ENCODE data around the gene KHDC4.

The KHDC4 gene

GRCh38 chr1:155888481-155888880 lies 45.7 kb downstream of the KHDC4 start:
- H2AFZ ChIP-seq (ENCODE audit: low read length): no peak overlapping the region
- H3F3A ChIP-seq (ENCODE audit: low read depth): no peaks in the 10 kb centered on the region
- no peaks in the 10 kb centered on the region for H4K20me1 ChIP-seq (ENCODE audit: insufficient read depth, low read length, poor library complexity, severe bottlenecking)
- H3K9ac ChIP-seq (ENCODE audit: low read depth, low read length, poor library complexity, severe bottlenecking): no peak overlapping the region
- H3K4me2 ChIP-seq (ENCODE audit: low read depth, low read length, poor library complexity, severe bottlenecking): no peak overlapping the region
- no peak overlapping the region for H3K4me3 ChIP-seq (ENCODE audit: low read length, poor library complexity, severe bottlenecking)
- peaks cover 5% of the 10 kb centered on the region for H3K4me1 ChIP-seq (ENCODE audit: insufficient read depth, low read length, poor library complexity, severe bottlenecking)
- TF ChIP-seq CTCF (conservative IDR thresholded peaks at IDR 0.05; ENCODE audit: low read length): no peak
- no peak for TF ChIP-seq EZH2phosphoT487 (IDR thresholded peaks at IDR 0.05; ENCODE audit: borderline replicate concordance)
- H3K9me2 ChIP-seq (replicated peaks; ENCODE audit: low read depth, low read length): no peaks in the 10 kb centered on the region
- no peaks in the 10 kb centered on the region for H3K79me2 ChIP-seq (ENCODE audit: insufficient read depth, low read length)
- no peaks in the 10 kb centered on the region for H3K9me3 ChIP-seq (ENCODE audit: insufficient read depth, low read depth, low read length)
- H3K27me3 ChIP-seq (ENCODE audit: insufficient read depth, low read length, poor library complexity, severe bottlenecking): no peaks in the 10 kb centered on the region
- H3K36me3 ChIP-seq (ENCODE audit: insufficient read depth, low read length): no peaks in the 10 kb centered on the region

- Histone ChIP-seq H3K4me1 (ENCODE audit: insufficient read depth, low read length, poor library complexity, severe bottlenecking) (no peaks in the 10 kb centered on the region), H3F3A (ENCODE audit: low read depth) (no peaks in the 10 kb centered on the region), H3K79me2 (ENCODE audit: insufficient read depth, low read length) (no peaks in the 10 kb centered on the region), H2AFZ (ENCODE audit: low read length) (no peak overlapping the region), H3K27me3 (ENCODE audit: insufficient read depth, low read length, poor library complexity, severe bottlenecking) (no peaks in the 10 kb centered on the region), H3K4me2 (ENCODE audit: low read depth, low read length, poor library complexity, severe bottlenecking) (no peak overlapping the region), H4K20me1 (ENCODE audit: insufficient read depth, low read length, poor library complexity, severe bottlenecking) (no peaks in the 10 kb centered on the region), H3K9ac (ENCODE audit: low read depth, low read length, poor library complexity, severe bottlenecking) (no peak overlapping the region), H3K36me3 (ENCODE audit: insufficient read depth, low read length) (no peaks in the 10 kb centered on the region), H3K9me3 (ENCODE audit: insufficient read depth, low read depth, low read length) (no peaks in the 10 kb centered on the region), H3K4me3 (ENCODE audit: low read length, poor library complexity, severe bottlenecking) (no peak overlapping the region), H3K9me2 (replicated peaks; ENCODE audit: low read depth, low read length) (no peaks in the 10 kb centered on the region)
- TF ChIP-seq CTCF (conservative IDR thresholded peaks at IDR 0.05; ENCODE audit: low read length): no peak
- TF ChIP-seq EZH2phosphoT487 (IDR thresholded peaks at IDR 0.05; ENCODE audit: borderline replicate concordance): no peak
Measured at GRCh38 chr1:155884982-155885381, 49.2 kb downstream of the KHDC4 start.

GRCh38 chr1:155884031-155884960 lies 49.9 kb downstream of the KHDC4 start:
- Histone ChIP-seq H3K4me1 (ENCODE audit: insufficient read depth, low read length, poor library complexity, severe bottlenecking) (no peaks in the 10 kb centered on the region), H3K79me2 (ENCODE audit: insufficient read depth, low read length) (no peaks in the 10 kb centered on the region), H3K27me3 (ENCODE audit: insufficient read depth, low read length, poor library complexity, severe bottlenecking) (no peaks in the 10 kb centered on the region), H2AFZ (ENCODE audit: low read length) (no peak overlapping the region), H3K9me3 (ENCODE audit: insufficient read depth, low read depth, low read length) (no peaks in the 10 kb centered on the region), H3K4me3 (ENCODE audit: low read length, poor library complexity, severe bottlenecking) (no peak overlapping the region), H3F3A (ENCODE audit: low read depth) (no peaks in the 10 kb centered on the region), H3K9ac (ENCODE audit: low read depth, low read length, poor library complexity, severe bottlenecking) (no peak overlapping the region), H4K20me1 (ENCODE audit: insufficient read depth, low read length, poor library complexity, severe bottlenecking) (no peaks in the 10 kb centered on the region), H3K36me3 (ENCODE audit: insufficient read depth, low read length) (no peaks in the 10 kb centered on the region), H3K9me2 (replicated peaks; ENCODE audit: low read depth, low read length) (no peaks in the 10 kb centered on the region), H3K4me2 (ENCODE audit: low read depth, low read length, poor library complexity, severe bottlenecking) (no peak overlapping the region)
- no peak for TF ChIP-seq EZH2phosphoT487 (IDR thresholded peaks at IDR 0.05; ENCODE audit: borderline replicate concordance)
- no peak for TF ChIP-seq CTCF (conservative IDR thresholded peaks at IDR 0.05; ENCODE audit: low read length)
